Kidney (tissue), 22 donors: ENCODE results near the gene OPRPN. TPM values are rescaled to one million over a fixed set of nuclear protein-coding genes. Genes with fewer than 3 reads are reported as not detected.

Experiments used
- DNase-seq, 5 donors: peaks; one replicate each; pipeline ENCODE4 v3.0.0-alpha.2; 2013 to 2020
- FAIRE-seq: peaks from 2 replicates; lab custom pipeline; 2012; peaks lifted over from hg19 to GRCh38; lab: Jason Lieb, UNC
- H3K27ac ChIP-seq, 2 donors: one replicate each; pipeline ENCODE4 v1.7.0; 2013; ENCODE audit warnings: low read depth in 2 of 2, low read length in 2 of 2, inconsistent platforms in 1 of 2
- H3K27me3 ChIP-seq: one replicate; pipeline ENCODE4 v1.7.1; 2013; ENCODE audit warnings: low read length, inconsistent platforms; ENCODE audit not compliant: control insufficient read depth, insufficient read depth
- H3K36me3 ChIP-seq, 3 donors: one replicate each; pipeline versions ENCODE4 v1.7.0 to v1.7.1; 2013; ENCODE audit warnings: low read length in 3 of 3, control low read depth in 1 of 3, inconsistent platforms in 1 of 3; ENCODE audit not compliant: insufficient read depth in 3 of 3, control insufficient read depth in 2 of 3
- H3K4me1 ChIP-seq, 3 donors: one replicate each; pipeline versions ENCODE4 v1.7.0 to v1.7.1; 2013; ENCODE audit warnings: low read length in 3 of 3, inconsistent platforms in 1 of 3, low read depth in 1 of 3; ENCODE audit not compliant: control insufficient read depth in 2 of 3, insufficient read depth in 2 of 3
- H3K4me3 ChIP-seq, 3 donors: one replicate each; pipeline versions ENCODE4 v1.7.0 to v1.8.1; 2013; ENCODE audit warnings: low read length in 3 of 3, control low read depth in 1 of 3, inconsistent platforms in 1 of 3
- H3K9ac ChIP-seq, 3 donors: one replicate each; pipeline versions ENCODE4 v1.7.0 to v1.7.1; 2013; ENCODE audit warnings: low read length in 3 of 3, control low read depth in 1 of 3, inconsistent platforms in 1 of 3
- H3K9me3 ChIP-seq, 3 donors: one replicate each; pipeline versions ENCODE4 v1.7.0 to v1.7.1; 2013; ENCODE audit warnings: low read length in 3 of 3, control low read depth in 1 of 3, inconsistent platforms in 1 of 3; ENCODE audit not compliant: control insufficient read depth in 2 of 3, insufficient read depth in 1 of 3
- intact Hi-C: fragments of 100-400 bp; cut with DNase I; formaldehyde crosslinking; loops from one replicate; pipeline ENCODE4 v1.11.1; 2022
- long read RNA-seq, 10 donors: library from polyadenylated mRNA in 1 of 10; unstranded in 1 of 10; transcript quantifications; one replicate each; pipeline ENCODE4 v2.0.0 and lab custom pipeline, GENCODE V29; 2021 to 2026
- polyA plus RNA-seq: library from polyadenylated mRNA; stranded (reverse); fragments of 350-450 nt; fragmentation: Illumina TruSeq; extraction: RNeasy Lipid Tissue Mini Kit (QIAGEN cat#74804); gene quantifications from one replicate; pipeline ENCODE4 v1.2.3, GENCODE V29; 2014; ENCODE audit warnings: low read depth, low replicate concordance; ENCODE audit not compliant: insufficient read depth
- total RNA-seq: library from RNA; stranded (reverse); fragmentation: NEBNext Ultra II Directional; extraction: Animal tissue kit (Norgen Biotek cat#: 25700); gene quantifications from one replicate; pipeline ENCODE4 v1.2.1, GENCODE V29; 2021
- TF ChIP-seq, protein P1 (sequence below): IDR thresholded peaks from 3 replicates; pipeline ENCODE4 v1.5.1; 2012; ENCODE audit warnings: mild to moderate bottlenecking, moderate library complexity, borderline replicate concordance; ENCODE audit not compliant: insufficient read depth; ENCODE audit errors: extremely low read depth
- donor health status: control.
- donor health status: control.
- donor health status: control.
- donor health status: control.
- donor health status: control.
- donor health status: DM: yes; HTN: yes; CAD: no.
- donor health status: Normal renal cell carcinoma (clear cell type).

OPRPN gene
- not detected for total RNA-seq
- polyA plus RNA-seq: not detected
- long read RNA-seq, donor 1: 0 reads
- long read RNA-seq, donor 2: 0 reads
- long read RNA-seq, donor 3: 0 reads
- long read RNA-seq, donor 4: 0 reads
- long read RNA-seq, donor 5: 0 reads
- long read RNA-seq, donor 6: 0 reads
- long read RNA-seq, donor 7: 0 reads
- long read RNA-seq, donor 8: 0 reads
- long read RNA-seq, donor 9: 0 reads
- long read RNA-seq, donor 10: 0 reads

DNA sequence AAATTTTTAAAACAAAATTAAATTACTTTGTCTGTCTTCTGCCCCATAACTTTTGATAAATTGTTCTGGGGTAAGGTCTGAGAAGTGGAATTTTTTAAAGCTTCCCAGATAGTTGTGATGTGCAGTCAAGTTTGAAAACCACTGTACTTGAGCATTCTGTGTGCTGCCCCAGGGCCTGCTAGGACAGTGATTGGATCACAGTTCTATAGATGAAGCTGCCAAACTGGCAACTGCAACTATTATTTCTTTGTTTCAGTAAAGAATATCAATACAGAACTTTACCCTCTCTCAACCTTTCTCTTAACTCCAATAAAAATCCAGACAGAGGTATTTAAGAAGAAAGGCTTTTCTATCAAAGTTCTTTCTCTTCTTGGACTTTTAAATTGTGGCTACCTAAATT lies at the start of gene OPRPN:
Gene OPRPN (plus strand): TSS at position 361 of the 400 bp plus-strand sequence. CDS start 1,346 bp downstream, outside the sequence.
- no peak for FAIRE-seq
- intact Hi-C loops: no loop called here
- Histone ChIP-seq H3K9ac (no peak within 1 kb of the TSS), H3K4me3 (no peak within 1 kb of the TSS), H3K4me1 (no peaks in the 10 kb centered on the region), H3K27ac (no peak within 1 kb of the TSS), H3K9me3 (no peaks in the 10 kb centered on the region), H3K36me3 (no peaks in the 10 kb centered on the region), H3K27me3 (no peaks in the 10 kb centered on the region)
- no peak for DNase-seq
- TF ChIP-seq, protein P1, sequence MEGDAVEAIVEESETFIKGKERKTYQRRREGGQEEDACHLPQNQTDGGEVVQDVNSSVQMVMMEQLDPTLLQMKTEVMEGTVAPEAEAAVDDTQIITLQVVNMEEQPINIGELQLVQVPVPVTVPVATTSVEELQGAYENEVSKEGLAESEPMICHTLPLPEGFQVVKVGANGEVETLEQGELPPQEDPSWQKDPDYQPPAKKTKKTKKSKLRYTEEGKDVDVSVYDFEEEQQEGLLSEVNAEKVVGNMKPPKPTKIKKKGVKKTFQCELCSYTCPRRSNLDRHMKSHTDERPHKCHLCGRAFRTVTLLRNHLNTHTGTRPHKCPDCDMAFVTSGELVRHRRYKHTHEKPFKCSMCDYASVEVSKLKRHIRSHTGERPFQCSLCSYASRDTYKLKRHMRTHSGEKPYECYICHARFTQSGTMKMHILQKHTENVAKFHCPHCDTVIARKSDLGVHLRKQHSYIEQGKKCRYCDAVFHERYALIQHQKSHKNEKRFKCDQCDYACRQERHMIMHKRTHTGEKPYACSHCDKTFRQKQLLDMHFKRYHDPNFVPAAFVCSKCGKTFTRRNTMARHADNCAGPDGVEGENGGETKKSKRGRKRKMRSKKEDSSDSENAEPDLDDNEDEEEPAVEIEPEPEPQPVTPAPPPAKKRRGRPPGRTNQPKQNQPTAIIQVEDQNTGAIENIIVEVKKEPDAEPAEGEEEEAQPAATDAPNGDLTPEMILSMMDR: no peak

- FAIRE-seq (no peak), DNase-seq (peak in 1 of 5 donors; percentile 5)
- H3K27ac ChIP-seq: no peak overlapping the region
- H3K4me1 ChIP-seq: no peaks in the 10 kb centered on the region
- H3K9ac ChIP-seq: no peak overlapping the region
- no peaks in the 10 kb centered on the region for H3K36me3 ChIP-seq
- H3K27me3 ChIP-seq: no peaks in the 10 kb centered on the region
- no peaks in the 10 kb centered on the region for H3K9me3 ChIP-seq
- TF ChIP-seq, protein P1: no peak
- no peak overlapping the region for H3K4me3 ChIP-seq
- intact Hi-C loops: no loop called here
Observed at GRCh38 chr4:70356185-70356584, 41.6 kb upstream of the OPRPN start.

- H3K27me3 ChIP-seq: no peaks in the 10 kb centered on the region
- H3K9ac ChIP-seq: no peak overlapping the region
- no peak overlapping the region for H3K4me3 ChIP-seq
- H3K27ac ChIP-seq: no peak overlapping the region
- H3K9me3 ChIP-seq: no peaks in the 10 kb centered on the region
- FAIRE-seq (no peak), DNase-seq (no peak)
- TF ChIP-seq, protein P1: no peak
- H3K36me3 ChIP-seq: no peaks in the 10 kb centered on the region
- no peaks in the 10 kb centered on the region for H3K4me1 ChIP-seq
- intact Hi-C loops: no loop called here
Observed at GRCh38 chr4:70359115-70359661, 38.6 kb upstream of the OPRPN start.
